Sciatic nerve (tissue), 2 donors: ENCODE results near the gene FCN2. TPM values are rescaled to one million over a fixed set of nuclear protein-coding genes. Genes with fewer than 3 reads are reported as not detected.
"Not testable (repeated sequence)": the region's sequence is repeated elsewhere in the genome, so short reads cannot be mapped to it uniquely, and the experiment has no call there.

Experiments
- ATAC-seq: fragments of 200-7000 bp; cut with Tn5 transposase; one replicate; pipeline ENCODE4 v1.9.1; 2020; ENCODE audit warnings: mild to moderate bottlenecking, moderate library complexity
- DNase-seq: peaks from one replicate; pipeline ENCODE4 v3.0.0-alpha.2; 2020; ENCODE audit warnings: low spot score
- intact Hi-C: fragments of 100-400 bp; cut with DNase I; formaldehyde crosslinking; loops from one replicate; pipeline ENCODE4 v1.14.2; 2022
- total RNA-seq: library from RNA; stranded (reverse); fragmentation: NEBNext Ultra II Directional; extraction: Animal tissue kit (Norgen Biotek cat#: 25700); gene quantifications from one replicate; pipeline ENCODE4 v1.2.1, GENCODE V29; 2021
- donor health status: DM: no; HTN: no; CAD: no.
- donor health status: DM: no; HTN: no; CAD: no.

Gene FCN2
- total RNA-seq, 1 donor from 2014 or later: not detected

DNA sequence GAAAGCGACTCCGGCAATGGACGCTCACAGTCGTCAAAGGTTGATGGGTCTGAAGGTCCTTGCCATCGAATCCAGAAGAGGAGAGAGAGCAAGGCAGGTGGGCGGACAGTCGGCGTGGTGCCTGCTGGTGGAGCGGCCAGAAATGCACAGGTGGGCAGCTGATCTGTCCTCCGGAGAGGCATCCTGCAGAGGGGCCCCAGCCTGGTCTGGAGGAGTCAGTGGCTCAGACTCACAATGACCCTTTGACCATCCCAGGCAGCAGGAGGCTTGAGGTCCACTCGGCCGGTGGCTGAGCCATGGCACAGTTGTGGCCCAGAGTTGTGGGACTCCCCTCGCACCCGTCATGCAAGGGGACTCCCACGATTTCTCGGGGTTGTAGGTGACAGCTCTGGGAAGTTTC, 34.4 kb upstream of the FCN2 start:
- ATAC-seq (no peak), DNase-seq (no peak)
- intact Hi-C loops: no loop called here

DNA sequence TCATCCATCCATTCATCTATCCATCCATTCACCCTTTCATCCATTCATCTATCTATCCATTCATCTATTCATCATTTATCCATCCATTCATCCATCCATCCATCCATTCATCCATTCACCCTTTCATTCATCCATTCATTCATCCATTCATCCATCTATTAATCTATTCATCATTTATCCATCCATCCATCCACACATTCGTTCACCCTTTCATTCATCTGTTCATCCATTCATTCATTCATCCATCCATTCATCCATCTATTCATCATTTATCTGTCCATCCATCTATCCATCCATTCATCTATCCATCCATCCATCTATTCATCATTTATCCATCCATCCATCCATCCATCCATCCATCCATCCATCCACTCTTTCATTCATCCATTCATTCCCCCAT, 33.9 kb upstream of the FCN2 start:
- ATAC-seq (no peak), DNase-seq (no peak)
- intact Hi-C loops: no loop called here

DNA sequence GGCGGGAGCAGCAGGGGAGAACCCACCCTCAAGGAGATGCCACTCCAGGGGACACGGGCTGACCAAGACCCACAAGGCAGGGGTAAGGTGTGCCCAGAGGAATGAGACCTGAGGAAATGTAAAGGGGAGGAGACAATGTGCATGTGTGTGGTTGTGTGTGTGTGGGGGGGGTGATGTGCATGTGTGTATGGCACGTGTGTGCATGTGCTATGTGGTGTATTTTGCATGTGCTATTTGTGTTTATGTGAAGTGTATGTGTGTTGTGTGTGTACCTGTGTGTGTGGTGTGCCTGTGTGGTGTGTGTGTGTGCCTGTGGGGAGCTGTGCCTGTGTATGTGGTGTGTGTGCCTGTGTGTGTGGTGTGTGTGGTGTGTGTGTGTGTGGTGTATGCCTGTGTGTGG, 33.5 kb upstream of the FCN2 start:
- no peak for DNase-seq
- ATAC-seq: no peak
- intact Hi-C loops: no loop called here

DNA sequence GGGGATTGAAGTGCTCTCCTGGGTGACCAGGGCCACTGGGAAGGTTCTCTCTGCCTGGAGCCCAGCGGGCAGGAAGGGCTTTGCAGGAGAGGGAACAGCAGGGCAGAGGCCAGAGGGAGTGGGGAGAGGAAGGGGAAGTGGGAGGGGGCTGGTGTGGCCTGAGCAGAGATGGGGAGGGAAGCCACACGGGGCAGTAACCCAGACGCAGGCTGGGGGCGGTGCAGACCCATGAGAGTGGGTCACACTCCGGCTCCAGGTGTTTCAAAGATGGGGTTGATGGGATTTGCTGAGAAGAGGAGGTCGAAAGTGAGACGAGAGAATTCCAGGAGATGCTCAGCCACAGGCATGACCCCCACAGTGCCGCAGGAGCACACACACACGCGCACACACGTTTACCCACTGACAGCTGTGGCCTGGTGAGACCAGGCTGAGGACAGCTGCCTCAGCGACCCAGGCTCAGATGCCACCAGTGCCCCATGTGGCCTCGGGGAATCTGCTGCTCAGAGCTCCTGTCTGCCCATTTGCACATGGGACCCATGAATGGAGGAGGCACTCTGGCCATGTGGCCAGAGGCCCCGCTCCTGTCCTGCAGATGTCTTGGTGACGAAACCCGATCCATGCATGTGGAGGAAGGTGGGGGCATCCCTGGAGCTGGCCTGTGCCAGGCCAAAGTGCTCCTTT, 32.7 kb upstream of the FCN2 start:
- ATAC-seq (no peak), DNase-seq (no peak)
- intact Hi-C loops: no loop called here

DNA sequence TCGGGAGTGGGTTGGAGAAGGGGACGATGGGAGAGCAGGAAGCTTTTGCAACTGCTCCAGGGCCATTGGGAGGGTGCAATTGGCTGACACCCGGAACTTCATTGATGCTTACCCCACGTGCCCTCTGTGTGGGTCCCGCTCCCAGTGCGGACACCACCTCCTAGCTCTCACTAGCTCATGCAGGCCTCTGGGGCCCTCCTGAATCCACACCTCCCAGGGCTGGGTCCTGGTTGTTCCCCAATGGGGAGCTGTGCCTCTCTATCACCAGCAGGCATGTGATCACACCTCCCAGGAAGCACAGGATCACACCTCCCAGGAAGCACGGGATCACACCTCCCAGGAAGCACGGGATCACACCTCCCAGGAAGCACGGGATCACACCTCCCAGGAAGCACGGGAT, 32.1 kb upstream of the FCN2 start:
- intact Hi-C loops: no loop called here
- DNase-seq (no peak), ATAC-seq (no peak)

DNA sequence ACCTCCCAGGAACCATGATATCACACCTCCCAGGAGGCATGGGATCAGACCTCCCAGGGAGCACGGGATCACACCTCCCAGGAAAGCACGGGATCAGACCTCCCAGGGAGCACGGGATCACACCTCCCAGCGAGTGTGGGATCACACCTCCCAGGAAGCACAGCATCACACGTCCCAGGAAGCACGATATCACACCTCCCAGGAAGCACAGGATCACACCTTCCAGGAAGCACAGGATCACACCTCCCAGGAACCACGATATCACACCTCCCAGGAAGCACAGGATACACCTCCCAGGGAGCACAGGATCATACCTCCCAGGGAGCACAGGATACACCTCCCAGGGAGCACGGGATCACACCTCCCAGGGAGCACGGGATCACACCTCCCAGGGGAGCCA, 30.0 kb upstream of the FCN2 start:
- no peak for ATAC-seq
- intact Hi-C loops: no loop called here
- DNase-seq: no peak

DNA sequence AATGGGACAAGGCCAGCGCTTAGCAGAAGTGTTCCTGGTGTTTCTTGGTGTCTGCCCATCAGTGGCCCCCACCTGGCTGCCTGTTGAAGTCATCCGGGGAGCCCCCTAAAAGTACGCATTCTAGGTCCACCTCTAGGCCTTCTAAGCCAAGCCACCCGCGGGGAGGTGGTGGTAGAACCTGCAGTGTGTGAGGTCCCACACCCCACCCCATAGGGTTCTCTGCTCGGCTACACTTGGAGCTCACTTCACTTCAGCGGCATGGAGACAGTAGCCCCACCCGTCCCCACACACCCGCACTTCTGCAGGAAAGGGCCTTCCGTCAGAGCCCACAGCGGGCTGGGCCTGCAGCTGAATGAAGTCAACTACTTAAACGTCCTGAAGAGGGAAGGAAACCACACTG, 29.6 kb upstream of the FCN2 start:
- DNase-seq (no peak), ATAC-seq (no peak)
- intact Hi-C loops: no loop called here

DNA sequence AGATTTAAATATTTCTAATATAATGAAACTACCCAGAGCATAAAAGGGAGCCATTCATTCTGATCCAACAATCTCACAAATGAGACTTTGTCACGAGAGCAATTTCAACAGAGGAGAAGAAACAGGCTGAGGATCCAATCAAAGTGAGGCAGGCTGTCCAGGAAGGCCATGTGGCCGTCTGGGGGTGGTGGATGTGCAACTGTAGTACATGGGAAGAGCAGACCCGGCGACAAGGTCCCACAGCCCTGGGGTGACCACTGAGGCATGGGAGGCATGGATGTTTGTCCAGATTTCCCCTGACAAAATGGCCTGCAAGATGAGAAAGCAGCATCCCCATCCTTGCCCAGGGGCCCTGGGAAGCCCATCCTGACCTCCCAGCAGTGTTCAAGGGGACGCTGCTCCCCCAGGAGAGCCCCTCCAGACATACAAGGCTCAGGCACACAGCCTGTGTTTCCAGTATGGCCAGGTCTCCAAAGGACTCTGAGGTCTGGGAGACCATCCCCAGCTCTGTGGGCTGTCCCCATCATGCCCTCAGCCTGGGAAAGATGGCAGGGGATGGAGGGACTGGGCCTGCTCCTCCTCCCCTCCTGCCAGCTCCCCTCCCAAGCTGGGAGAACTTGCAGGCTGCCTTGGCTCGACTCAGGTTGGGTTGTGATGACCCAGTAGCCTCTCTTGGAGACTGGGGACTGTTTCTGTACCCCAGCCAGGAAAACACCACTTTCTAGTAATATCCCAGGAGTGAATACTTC, 27.5 kb upstream of the FCN2 start:
- peak; percentile 83 for ATAC-seq
- intact Hi-C loops: no loop called here
- DNase-seq: no peak

DNA sequence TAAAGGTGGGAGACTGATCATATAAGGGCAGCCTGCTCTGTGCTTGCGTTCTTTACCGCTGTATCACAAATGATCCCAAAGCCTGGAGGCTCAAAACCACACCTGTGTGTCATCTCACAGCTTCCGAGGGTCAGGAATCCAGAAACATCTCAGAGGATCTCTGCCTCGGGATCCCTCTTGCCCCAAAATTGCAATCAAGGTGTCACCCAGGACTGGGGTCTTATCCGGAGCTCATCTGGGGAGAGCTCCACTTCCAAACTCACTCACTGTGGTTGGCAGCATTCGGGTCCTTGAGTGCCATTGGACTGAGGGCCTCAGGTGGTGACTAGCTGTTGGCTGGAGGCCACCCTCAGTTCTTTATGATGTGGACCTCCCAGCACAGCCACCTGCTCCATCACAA, 26.7 kb upstream of the FCN2 start:
- intact Hi-C loops: no loop called here
- no peak for ATAC-seq
- DNase-seq: no peak

DNA sequence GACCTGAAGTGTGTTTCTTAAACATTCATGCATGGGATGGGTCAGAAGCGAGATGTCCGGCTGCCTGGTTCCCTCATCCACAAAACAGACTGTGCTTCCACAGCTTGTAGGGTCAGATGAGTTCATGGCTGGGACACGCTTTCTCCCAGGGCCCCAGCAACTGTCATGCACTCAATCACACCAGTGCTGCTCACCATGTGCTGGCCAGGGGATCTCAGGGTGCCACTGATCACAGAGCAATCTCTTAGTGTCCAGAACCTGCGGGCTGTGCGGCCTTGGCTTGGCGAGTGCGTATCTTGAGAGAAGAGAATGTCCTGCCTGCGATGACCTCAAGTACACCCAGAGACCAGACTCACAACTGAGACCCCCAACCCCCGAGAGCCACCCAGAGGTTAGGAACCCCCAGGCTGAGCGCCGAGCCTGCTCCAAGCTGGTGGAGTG, 26.0 kb upstream of the FCN2 start:
- ATAC-seq (no peak), DNase-seq (no peak)
- intact Hi-C loops: no loop called here

DNA sequence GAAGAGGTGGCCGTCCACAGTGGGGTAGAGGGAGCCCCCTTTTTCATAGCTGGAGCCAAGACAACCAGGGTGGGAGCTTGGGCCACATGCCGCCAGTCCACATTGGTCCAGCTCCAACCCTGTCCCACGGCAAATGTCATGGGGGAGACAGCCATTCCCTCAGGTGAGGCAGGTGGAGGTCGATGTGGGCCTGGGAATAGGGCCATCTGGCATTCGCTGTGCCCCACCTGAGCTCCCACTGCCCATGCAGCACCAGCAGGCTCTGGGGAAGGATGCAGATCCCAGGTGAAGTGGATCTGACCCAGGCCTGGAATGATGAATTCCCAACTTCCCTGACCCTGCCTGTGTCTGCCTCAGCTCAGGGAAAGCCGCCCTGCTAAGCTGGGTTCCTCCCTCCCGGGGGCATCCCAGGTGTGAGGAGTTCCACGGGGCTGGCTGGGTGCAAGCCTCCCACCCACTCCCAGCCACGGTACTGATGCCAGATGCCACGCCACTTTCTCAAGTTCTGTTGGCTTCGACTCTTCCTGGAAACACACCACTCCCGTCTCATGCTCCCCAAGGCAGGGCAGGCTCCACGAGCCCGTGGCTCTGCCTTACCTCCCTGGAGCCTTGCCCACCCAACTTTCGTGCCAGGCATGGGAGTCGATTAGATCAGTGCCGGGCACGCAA, 25.2 kb upstream of the FCN2 start:
- ATAC-seq (no peak), DNase-seq (no peak)

DNA sequence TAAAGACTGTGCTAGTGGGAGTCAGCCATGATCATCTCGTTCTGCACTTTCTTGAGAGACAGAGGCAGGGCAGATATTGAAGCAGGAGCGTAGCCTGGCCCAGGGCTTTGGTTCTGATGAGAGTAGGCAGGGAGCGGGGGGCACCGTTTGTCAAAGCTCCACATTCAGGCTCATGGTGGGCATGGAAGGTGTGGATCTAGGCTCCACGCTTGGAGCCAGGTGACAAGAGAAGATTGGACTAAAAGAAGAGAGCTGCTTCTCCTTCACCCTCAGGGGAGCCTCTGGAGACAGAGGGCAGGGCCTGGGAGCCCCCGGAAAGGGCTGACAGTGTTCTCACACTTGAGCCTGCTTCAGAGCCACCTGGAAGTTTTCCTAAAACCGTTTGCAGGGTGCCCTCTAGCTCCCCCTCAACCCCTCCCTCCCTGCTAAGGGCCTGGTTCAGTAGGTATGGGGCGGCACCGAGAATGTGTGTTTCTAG, 24.7 kb upstream of the FCN2 start:
- intact Hi-C loops: no loop called here
- ATAC-seq (no peak), DNase-seq (no peak)

More for the DNA sequence above, 25.2 kb upstream of the FCN2 start:
- intact Hi-C loops: no loop called here

DNA sequence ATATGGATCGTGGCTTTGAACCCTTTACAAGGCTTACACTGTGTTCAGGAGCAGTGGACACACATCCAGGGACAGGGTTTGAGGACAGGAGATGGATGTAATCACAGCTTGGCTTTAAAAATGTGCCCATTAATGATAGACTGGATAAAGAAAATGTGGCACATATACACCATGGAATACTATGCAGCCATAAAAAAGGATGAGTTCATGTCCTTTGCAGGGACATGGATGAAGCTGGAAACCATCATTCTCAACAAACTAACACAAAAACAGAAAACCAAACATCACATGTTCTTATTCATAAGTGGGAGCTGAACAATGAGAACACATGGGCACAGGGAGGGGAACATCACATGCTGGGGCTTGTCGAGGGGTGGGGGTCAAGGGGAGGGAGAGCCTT, 23.2 kb upstream of the FCN2 start:
- ATAC-seq, intact Hi-C loops, DNase-seq: not testable (repeated sequence)

DNA sequence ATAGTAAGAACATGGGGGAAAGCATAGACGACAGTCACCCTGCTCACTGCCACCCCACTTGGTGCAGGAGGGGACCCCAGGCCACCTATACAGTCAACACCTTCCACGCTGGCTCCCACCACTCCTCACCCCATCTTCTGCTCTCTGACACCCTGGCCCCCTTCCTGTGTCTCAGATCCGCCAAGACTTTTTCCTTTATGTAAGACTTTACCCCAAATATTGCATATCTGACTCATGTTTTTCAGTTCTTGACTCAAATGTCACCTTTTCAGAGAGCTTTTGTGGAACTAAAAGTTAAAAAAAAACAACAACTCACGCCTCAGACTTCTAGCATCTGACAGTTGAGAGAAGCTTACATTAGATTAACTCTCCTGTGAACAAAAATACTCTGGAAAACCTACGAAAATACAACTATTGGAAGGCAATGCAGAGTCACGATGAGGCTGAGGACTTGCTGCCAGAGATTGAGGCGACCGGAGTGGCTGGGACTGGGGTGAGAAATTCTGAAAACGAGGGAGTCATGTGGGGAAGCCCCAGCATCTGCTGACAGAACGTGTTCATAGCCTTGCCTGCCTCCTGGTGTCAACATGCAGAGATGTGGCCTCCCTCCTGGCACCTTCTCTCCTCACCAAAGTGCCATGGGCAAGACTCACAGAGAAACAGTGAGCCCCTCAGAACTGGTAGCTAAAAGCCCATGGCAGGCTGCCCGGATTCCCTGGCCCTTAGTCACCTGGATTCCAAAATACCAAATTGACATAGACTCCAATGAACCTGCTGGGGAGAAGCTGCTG, 22.4 kb upstream of the FCN2 start:
- peak; percentile 53 for DNase-seq
- ATAC-seq: peak; percentile 36
- intact Hi-C loops: no loop called here

DNA sequence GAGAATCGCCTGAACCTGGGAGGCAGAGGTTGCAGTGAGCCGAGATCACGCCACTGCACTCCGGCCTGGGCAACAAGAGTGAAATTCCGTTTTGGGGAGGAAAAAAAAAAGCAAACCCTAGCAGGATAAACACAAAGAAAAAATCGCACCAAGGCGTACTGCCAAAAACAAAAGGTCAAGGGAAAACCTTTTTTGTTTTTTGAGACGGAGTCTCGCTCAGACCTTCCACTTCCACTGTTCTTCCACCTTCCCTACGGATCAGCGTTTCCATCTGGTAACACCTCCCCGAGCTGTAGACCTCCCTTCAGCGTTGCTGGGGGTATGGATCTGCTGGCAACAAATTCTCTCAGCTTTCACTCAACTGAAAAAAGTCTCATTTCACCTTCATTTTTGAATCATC, 20.1 kb upstream of the FCN2 start:
- DNase-seq: peak; percentile 52
- ATAC-seq: peak; percentile 40
- intact Hi-C loops: no loop called here

DNA sequence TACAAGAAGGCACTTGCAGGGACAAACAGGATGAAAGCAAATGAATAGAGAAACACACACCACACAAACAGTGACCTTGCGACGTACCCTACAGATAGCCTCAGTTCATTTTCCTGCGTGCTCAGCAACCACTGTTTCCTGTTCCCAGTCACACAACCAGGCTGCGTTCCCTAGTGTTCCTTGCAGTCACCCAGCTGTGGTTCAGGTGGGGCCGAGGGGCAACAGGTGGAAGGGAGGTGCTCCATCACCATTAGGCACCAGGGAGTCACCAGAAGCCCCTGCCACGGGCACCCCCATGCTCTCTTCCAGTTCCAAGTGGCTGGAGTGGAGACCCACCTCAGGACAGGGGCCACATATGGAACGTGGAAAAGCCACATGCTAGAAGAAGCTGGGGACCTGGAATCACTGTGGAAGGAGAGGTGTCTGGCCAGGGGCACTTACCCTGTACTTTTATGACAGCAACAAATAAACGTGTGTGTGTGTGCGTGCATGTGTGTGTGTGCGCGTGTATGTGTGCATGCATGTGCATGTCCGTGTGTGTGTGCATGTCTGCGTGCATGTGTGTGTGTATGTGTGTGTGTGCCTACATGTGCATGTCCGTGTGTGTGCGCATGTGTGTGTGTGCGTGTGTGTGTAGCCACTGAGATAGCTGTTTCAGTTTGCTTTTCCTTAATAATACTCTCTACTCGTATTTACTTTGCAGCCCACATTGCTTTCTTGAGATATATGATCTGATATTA, 18.8 kb upstream of the FCN2 start:
- peak; percentile 33 for DNase-seq

DNA sequence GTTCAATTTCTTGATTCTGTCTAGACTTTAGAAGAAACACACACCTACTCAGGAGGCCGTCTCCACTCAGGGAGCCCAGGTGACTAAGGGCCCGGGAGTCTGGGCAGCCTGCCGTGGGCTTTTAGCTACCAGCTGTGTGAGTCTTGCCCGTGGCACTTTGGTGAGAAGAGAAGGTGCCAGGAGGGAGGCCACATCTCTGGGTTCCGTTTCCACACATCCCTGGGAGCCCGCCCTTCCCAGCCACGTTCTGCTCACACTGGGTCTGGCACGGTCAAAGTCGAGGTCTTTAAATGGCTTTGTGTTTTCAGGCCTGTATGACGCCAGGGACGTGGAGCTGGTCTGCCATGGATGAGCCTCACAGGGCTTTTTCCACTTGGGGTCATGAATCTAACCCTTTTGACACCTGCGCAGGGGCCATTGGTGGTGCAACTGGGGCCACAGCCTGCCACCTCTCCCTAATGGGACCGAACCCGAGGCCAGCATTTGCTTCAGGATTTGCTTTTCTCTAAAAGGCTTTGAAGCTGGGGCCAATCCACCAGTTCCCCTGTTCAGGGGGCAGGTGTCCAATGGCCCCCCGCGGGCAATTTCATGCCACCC, 17.2 kb upstream of the FCN2 start:
- DNase-seq (peak; percentile 46), ATAC-seq (no peak)
- intact Hi-C loops: no loop called here

More for the DNA sequence above, 18.8 kb upstream of the FCN2 start:
- intact Hi-C loops: no loop called here
- ATAC-seq: no peak
